SK-N-SH (cell line): ENCODE data around the gene ADGRG2. TPM values are rescaled to one million over a fixed set of nuclear protein-coding genes. Genes with fewer than 3 reads are reported as not detected.

Experiments
- CTCF ChIA-PET: fragments of 300-600, 350-600 bp; formaldehyde crosslinking; extraction: SDS; loops from one replicate; lab custom pipeline; 2021; lab: Yijun Ruan, JAX
- POLR2A ChIA-PET: fragments of 350-600 bp; sonication (Branson Sonifier 250); formaldehyde crosslinking; extraction: SDS; loops from one replicate; lab custom pipeline; 2020; ENCODE audit warnings: antibody characterized with exemption, inconsistent platforms; lab: Yijun Ruan, JAX
- DNase-seq: peaks from one replicate; pipeline ENCODE4 v3.0.0; 2012
- H2AFZ ChIP-seq: fragments of 200-600 bp; sonication (generic); 2 replicates; pipeline ENCODE4 v1.8.1; 2016; ENCODE audit warnings: antibody characterized with exemption, mild to moderate bottlenecking, low read depth
- H3F3A ChIP-seq: fragments of 200-600 bp; sonication (generic); replicated peaks from 2 replicates; pipeline ENCODE3; 2016; ENCODE audit warnings: antibody characterized with exemption, mild to moderate bottlenecking; ENCODE audit not compliant: insufficient read depth
- H3K27ac ChIP-seq, 2 experiments: fragments of 200-500 bp in 1 of 2; fragments of 200-600 bp in 1 of 2; sonication (Bioruptor generic) in 1 of 2; sonication (generic), shearing (Covaris generic) in 1 of 2; 2 replicates each; pipeline versions ENCODE4 v1.5.1 to v1.6.1; 2014 to 2016; ENCODE audit warnings: low read depth in 2 of 2, inconsistent platforms in 1 of 2, low read length in 1 of 2, mild to moderate bottlenecking in 1 of 2, mixed read lengths in 1 of 2
- H3K27me3 ChIP-seq: fragments of 200-600 bp; sonication (generic), shearing (Covaris generic); 2 replicates; pipeline ENCODE4 v1.6.1; 2016; ENCODE audit warnings: mixed run types; ENCODE audit not compliant: insufficient read depth
- H3K36me3 ChIP-seq, 2 experiments: fragments of 200-500 bp in 1 of 2; fragments of 200-600 bp in 1 of 2; sonication (Bioruptor generic) in 1 of 2; sonication (generic) in 1 of 2; replicated peaks in 1 of 2; 2 replicates each; pipeline versions ENCODE3 to v1.5.1; 2014 to 2016; ENCODE audit warnings: low read length in 1 of 2, mild to moderate bottlenecking in 1 of 2; ENCODE audit not compliant: insufficient read depth in 2 of 2, control insufficient read depth in 1 of 2
- H3K4me1 ChIP-seq, 2 experiments: fragments of 200-500 bp in 1 of 2; fragments of 200-600 bp in 1 of 2; sonication (Bioruptor generic) in 1 of 2; sonication (generic), shearing (Covaris generic) in 1 of 2; 2 replicates each; pipeline versions ENCODE4 v1.5.1 to v1.6.1; 2014 to 2016; ENCODE audit warnings: low read depth in 1 of 2, low read length in 1 of 2, mixed run types in 1 of 2; ENCODE audit not compliant: insufficient read depth in 2 of 2, control insufficient read depth in 1 of 2
- H3K4me2 ChIP-seq: fragments of 200-600 bp; sonication (generic), shearing (Covaris generic); 2 replicates; pipeline ENCODE4 v1.6.1; 2017; ENCODE audit warnings: mixed run types
- H3K4me3 ChIP-seq, 2 experiments: fragments of 200-500 bp in 1 of 2; fragments of 200-600 bp in 1 of 2; sonication (Bioruptor generic) in 1 of 2; sonication (generic), shearing (Covaris generic) in 1 of 2; 2 replicates each; pipeline versions ENCODE4 v1.5.1 to v1.8.1; 2014 to 2016; ENCODE audit warnings: low read depth in 2 of 2, inconsistent platforms in 1 of 2, low read length in 1 of 2, mild to moderate bottlenecking in 1 of 2, mixed read lengths in 1 of 2, moderate library complexity in 1 of 2
- H3K79me2 ChIP-seq: fragments of 200-600 bp; sonication (generic); 2 replicates; pipeline ENCODE4 v1.8.1; 2017; ENCODE audit warnings: mild to moderate bottlenecking; ENCODE audit not compliant: insufficient read depth
- H3K9ac ChIP-seq: fragments of 200-600 bp; sonication (generic); 2 replicates; pipeline ENCODE4 v1.6.1; 2017; ENCODE audit warnings: mixed run types
- H3K9me2 ChIP-seq: fragments of 200-600 bp; sonication (generic); 2 replicates; pipeline ENCODE4 v1.6.1; 2017; ENCODE audit warnings: mixed run types
- H3K9me3 ChIP-seq: fragments of 200-600 bp; sonication (generic); 2 replicates; pipeline ENCODE4 v1.6.1; 2017; ENCODE audit warnings: mixed run types, mild to moderate bottlenecking, moderate library complexity
- H4K20me1 ChIP-seq: fragments of 200-600 bp; sonication (generic); 2 replicates; pipeline ENCODE4 v1.6.1; 2017; ENCODE audit warnings: mild to moderate bottlenecking, mixed run types; ENCODE audit not compliant: insufficient read depth
- EP300 ChIP-seq, 2 experiments: IDR thresholded peaks; 2 replicates each; pipeline versions ENCODE4 v1.4.0 to v1.6.1; 2012; ENCODE audit warnings: borderline replicate concordance in 1 of 2, low read depth in 1 of 2, low read length in 1 of 2
- EZH2phosphoT487 ChIP-seq: fragments of 200-600 bp; sonication (generic); IDR thresholded peaks from 2 replicates; pipeline ENCODE4 v1.6.1; 2017; ENCODE audit warnings: low read depth, mixed run types, mild to moderate bottlenecking, antibody characterized with exemption, moderate library complexity, borderline replicate concordance
- FOXM1 ChIP-seq: IDR thresholded peaks from 2 replicates; pipeline ENCODE4 v1.4.0; 2012; ENCODE audit warnings: low read depth, mild to moderate bottlenecking
- GATA2 ChIP-seq: sonication (generic); formaldehyde crosslinking; IDR thresholded peaks from 2 replicates; pipeline ENCODE4 v1.5.0; 2020; ENCODE audit warnings: mild to moderate bottlenecking, missing genetic modification reagents
- MXI1 ChIP-seq: IDR thresholded peaks from 2 replicates; pipeline ENCODE4 v1.6.1; 2012; ENCODE audit warnings: mild to moderate bottlenecking, low read depth, low read length, improper control_type of control experiment
- NFIC ChIP-seq: IDR thresholded peaks from 2 replicates; pipeline ENCODE4 v1.4.0; 2012; ENCODE audit warnings: borderline replicate concordance
- POLR2AphosphoS5 ChIP-seq: IDR thresholded peaks from 2 replicates; pipeline ENCODE4 v1.6.1; 2012; ENCODE audit warnings: low read depth, low read length
- RCOR1 ChIP-seq: fragments of 150-350 bp; IDR thresholded peaks from 2 replicates; pipeline ENCODE4 v1.6.1; 2017; ENCODE audit warnings: antibody characterized with exemption, low read length
- REST ChIP-seq: IDR thresholded peaks from 2 replicates; pipeline ENCODE4 v1.6.1; 2012; ENCODE audit warnings: mild to moderate bottlenecking, low read depth, low read length, moderate library complexity
- RXRA ChIP-seq: IDR thresholded peaks from 2 replicates; pipeline ENCODE4 v1.4.0; 2012; ENCODE audit warnings: low read depth, mild to moderate bottlenecking, borderline replicate concordance
- SMC3 ChIP-seq: IDR thresholded peaks from 2 replicates; pipeline ENCODE4 v1.6.1; 2012; ENCODE audit warnings: low read depth, low read length, improper control_type of control experiment
- ZBTB33 ChIP-seq: IDR thresholded peaks from 2 replicates; pipeline ENCODE4 v1.4.0; 2012; ENCODE audit warnings: low read depth, borderline replicate concordance
- WGBS: methylation state at CpG from one replicate; pipeline ENCODE4 v1.1.6; 2017; ENCODE audit warnings: low lambda C conversion rate; 5-methylcytosine and 5-hydroxymethylcytosine counted together
- polyA plus RNA-seq, 3 experiments: library from polyadenylated mRNA; depleted of rRNA; stranded (reverse); fragments of >200 nt; gene quantifications; 2 replicates each; pipeline ENCODE4 v1.2.3, GENCODE V29; 2012
- TF ChIP-seq, protein P1 (sequence below): IDR thresholded peaks from 2 replicates; pipeline ENCODE4 v1.4.0; 2012; ENCODE audit warnings: low read depth
- TF ChIP-seq, protein P2 (sequence below): fragments of 150-350 bp; IDR thresholded peaks from 2 replicates; pipeline ENCODE4 v1.6.1; 2017; ENCODE audit warnings: antibody characterized with exemption, low read length, low read depth, borderline replicate concordance

The ADGRG2 gene
- polyA plus RNA-seq, 1 of the 3 experiments (the other 2 are of a cell fraction) = 0.08 TPM

GRCh38 chrX:18945483-18945882 lies 176.8 kb downstream of the ADGRG2 start:
- H3K36me3 ChIP-seq = peaks cover 5 to 9% of the 10 kb centered on the region in 2 experiments
- no peaks in the 10 kb centered on the region for H3K9me3 ChIP-seq

More at GRCh38 chrX:18945483-18945882, 176.8 kb downstream of the ADGRG2 start:
- Histone ChIP-seq H3K9me2 (no peaks in the 10 kb centered on the region), H3F3A (no peaks in the 10 kb centered on the region), H3K9ac (no peak overlapping the region), H3K4me1 (no peaks in the 10 kb centered on the region), H3K27me3 (no peaks in the 10 kb centered on the region; the same call in 1 of the 2 replicates), H3K4me3 (no peak overlapping the region), H3K4me2 (no peak overlapping the region), H4K20me1 (no peaks in the 10 kb centered on the region), H3K27ac (no peak overlapping the region), H2AFZ (no peak overlapping the region), H3K79me2 (no peaks in the 10 kb centered on the region)
- 52% methylated on average over 2 of the region's 2 CpGs for WGBS
- TF ChIP-seq REST (no peak), POLR2AphosphoS5 (no peak), FOXM1 (no peak), MXI1 (no peak), NFIC (no peak), EZH2phosphoT487 (no peak), EP300 (IDR thresholded peaks at IDR 0.05; ENCODE audit: borderline replicate concordance in 1 of 2, low read depth in 1 of 2, low read length in 1 of 2) (no peak), GATA2 (CRISPR knock-in tag) (no peak), SMC3 (no peak), RXRA (no peak), ZBTB33 (no peak), RCOR1 (no peak)
- TF ChIP-seq, protein P1, sequence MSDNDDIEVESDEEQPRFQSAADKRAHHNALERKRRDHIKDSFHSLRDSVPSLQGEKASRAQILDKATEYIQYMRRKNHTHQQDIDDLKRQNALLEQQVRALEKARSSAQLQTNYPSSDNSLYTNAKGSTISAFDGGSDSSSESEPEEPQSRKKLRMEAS = no peak
- TF ChIP-seq, protein P2, sequence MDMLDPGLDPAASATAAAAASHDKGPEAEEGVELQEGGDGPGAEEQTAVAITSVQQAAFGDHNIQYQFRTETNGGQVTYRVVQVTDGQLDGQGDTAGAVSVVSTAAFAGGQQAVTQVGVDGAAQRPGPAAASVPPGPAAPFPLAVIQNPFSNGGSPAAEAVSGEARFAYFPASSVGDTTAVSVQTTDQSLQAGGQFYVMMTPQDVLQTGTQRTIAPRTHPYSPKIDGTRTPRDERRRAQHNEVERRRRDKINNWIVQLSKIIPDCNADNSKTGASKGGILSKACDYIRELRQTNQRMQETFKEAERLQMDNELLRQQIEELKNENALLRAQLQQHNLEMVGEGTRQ = no peak
- ChIA-PET CTCF (no interaction called here), POLR2A (no interaction called here)
- no peak for DNase-seq
